HG03354 (cell line): ENCODE results near the gene ZNF24.

ENCODE experiments used
- ATAC-seq: cut with Tn5 transposase; IDR thresholded peaks from one replicate; pipeline ENCODE4 v1.9.1; 2021; ENCODE audit warnings: mild to moderate bottlenecking; ENCODE audit not compliant: unreplicated experiment, poor library complexity, severe bottlenecking

ZNF24 gene

GRCh38 chr18:35361570-35362321, 17.5 kb upstream of the ZNF24 start:
- ATAC-seq = no peak

DNA sequence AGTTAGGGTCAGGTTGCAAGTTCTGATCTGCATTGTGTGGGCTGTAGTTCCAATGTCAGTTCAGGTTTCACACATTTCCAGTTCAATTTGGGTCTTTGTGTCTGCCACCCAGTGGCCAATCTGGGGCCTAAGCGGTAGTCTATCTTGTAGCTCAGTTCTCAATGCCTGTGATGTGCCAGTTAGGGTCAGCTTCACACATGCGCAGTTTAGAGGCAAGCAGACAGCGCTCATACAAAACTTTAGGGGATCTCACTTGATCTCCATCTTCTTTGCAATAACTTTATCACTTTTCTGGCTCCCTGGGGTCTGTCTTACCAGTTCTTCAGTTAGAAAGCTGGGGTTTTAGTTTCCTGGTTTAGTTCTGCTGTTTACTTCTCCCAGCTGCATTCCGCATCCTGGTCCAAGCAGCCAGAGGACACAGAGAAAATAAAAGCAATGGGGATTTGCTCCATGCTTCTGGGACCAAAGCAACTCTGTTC, 11.0 kb upstream of the ZNF24 start:
- peak; percentile 100 for ATAC-seq

- no peak for ATAC-seq
Observed at GRCh38 chr18:35352778-35353177, 8.6 kb upstream of the ZNF24 start.

DNA sequence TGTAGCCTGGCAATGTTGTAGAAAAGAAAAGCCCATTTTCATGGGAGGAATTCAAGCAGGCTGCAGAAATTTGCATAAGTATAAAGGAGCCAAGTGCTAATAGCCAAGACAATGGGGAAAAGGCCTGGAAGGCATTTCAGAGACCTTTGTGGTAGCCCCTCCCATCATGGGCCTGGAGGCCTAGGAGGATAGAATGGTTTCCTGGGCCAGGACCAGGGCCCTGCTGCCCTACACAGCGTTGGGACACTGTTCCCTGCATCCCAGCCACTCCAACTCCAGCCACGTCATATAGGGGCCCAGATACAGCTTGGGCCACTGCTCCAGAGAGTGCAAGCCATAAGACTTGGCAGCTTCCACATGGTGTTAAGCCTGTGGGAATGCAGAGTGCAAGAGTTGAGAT, 8.1 kb upstream of the ZNF24 start:
- ATAC-seq = no peak

- no peak for ATAC-seq
Observed at GRCh38 chr18:35348001-35348400, 3.8 kb upstream of the ZNF24 start.

DNA sequence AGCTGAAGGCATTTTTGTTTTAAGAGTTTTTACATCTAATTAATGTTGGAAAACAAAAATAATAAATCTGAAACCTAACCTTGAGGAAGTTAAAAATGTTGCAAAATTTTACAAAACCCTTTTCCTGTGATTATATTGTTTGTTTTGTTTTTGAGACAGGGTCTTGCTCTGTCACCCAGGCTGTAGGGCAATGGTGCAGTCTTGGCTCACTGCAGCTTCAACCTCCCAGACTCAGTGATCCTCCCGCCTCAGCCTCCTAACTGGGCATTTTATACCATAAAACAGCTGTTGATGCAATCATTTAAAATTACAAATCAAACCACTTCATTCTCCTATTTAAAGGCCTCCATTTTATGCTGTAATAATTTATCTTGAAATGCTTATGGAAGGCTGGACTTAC, 1.7 kb upstream of the ZNF24 start:
- no peak for ATAC-seq

GRCh38 chr18:35345460-35345921, 1.3 kb upstream of the ZNF24 start:
- ATAC-seq = peak; percentile 27

DNA sequence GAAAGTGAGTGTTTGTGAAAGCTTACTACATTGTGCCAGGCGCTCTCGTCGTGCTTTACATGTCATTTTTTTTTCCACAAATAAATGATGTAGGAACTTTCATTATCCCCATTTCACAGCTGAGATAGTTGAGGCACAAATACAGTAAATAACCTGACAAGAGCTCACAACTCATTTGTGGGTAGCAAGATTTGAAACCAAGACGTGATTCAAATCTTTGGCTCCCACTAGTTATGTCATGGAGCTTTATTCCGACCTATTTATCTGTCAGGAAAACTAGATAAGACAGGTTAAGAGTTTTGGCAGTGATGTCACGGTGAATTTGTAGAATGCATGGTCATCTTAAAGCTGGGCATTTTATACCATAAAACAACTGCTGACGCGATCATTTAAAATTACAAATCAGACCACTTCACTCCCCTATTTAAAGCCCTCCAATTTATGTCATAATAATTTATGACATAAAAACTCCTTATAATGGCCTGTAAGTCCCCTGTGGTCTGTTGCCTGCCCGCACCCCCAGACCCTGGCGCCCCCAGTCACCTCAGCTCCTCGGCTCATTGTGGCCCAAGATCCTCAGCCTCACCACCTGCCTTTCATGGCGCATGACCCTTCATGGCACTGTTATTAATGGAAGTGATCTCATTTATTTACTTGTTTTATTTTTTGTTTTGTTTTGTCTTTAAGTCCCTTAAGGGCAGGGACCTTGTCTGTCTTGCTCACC, 678 bp upstream of the ZNF24 start:
- ATAC-seq = no peak

- ATAC-seq = no peak
Observed at GRCh38 chr18:35343488-35343935, 708 bp downstream of the ZNF24 start.

DNA sequence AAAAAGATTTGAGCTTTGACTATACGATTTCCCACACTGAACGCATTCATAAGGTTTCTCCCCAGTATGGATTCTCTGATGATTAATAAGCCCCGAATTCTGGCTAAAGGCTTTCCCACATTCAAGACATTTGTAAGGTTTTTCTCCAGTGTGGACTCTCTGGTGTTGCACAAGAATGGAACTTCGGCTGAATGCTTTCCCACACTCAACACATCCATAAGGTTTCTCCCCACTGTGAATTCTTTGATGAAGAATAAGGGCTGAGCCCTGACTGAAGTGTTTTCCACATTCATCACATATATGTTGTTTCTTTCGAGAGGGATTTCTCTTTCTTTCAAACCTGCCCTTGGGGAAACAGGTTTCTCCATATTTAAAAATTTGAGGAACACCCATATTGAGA, 6.9 kb downstream of the ZNF24 start:
- no peak for ATAC-seq

DNA sequence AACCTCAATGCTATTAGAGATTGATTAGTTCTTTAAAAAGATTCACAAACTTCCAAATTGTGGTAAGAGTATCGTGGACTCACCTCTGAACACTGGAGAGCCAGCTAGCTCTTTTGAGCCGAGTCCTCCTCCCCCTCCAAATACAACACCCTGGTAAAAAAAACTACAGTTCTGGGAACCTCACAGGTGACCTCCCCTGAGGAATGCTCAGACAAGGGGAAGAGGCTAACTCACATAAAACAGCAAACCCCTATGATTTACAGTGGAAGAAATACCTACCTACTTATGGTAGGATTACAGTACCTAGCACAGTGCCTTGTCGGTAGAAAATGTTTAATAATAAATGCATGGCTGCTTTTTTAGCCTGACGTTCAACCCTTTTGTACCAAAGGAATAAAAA, 8.4 kb downstream of the ZNF24 start:
- ATAC-seq = no peak

DNA sequence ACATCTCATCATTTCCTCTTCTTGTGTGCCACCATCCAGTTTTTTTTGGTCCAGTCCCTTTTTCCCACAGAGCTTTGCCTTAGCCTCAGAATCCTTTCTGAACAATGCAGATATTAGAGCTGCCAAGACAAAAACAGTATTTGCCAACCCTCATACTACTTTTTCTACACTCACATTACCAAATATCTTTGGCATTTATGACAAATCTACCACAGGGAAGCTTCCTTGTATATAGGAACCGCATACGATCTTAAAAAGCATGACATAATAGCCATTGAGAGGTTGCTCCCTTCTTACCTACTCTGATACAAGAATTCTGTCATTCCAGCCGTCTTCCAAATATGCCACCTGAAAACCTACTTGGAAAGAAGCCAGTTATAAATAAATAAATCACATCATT, 9.4 kb downstream of the ZNF24 start:
- ATAC-seq = no peak

- no peak for ATAC-seq
Observed at GRCh38 chr18:35334212-35334611, 10.0 kb downstream of the ZNF24 start.

DNA sequence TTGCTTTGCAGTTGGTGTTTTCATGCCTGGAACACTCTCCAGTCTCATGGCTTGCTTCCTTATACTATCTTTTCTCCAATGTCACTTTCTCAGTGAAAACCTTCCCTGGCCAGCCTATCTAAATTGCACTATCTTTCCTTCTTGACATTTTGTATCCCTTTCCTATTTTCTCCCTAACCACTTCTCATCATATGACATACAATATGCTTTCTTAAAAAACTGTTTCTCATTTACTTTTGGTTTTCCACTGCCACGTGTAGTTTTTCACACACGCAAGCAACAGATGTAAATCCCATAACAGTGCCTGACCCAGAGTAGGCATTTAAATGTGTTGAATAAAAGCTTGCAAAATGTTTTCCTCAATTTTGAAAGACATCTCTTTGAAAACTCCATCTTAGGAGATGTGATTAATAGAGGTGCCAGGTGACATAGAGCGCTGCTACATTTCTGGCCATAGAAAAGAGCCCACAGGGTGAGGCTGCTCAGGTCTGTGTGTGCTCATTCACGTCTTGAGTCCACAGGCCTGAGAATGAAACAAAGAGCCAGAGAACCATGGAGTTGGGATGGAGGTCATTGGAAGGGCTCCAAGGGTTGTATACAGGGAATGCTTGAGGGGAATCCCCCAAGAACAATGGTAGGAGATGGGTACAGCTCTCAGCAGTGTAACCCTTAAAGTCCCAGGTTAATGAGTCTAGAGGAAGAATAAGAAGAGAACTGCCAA, 12.7 kb downstream of the ZNF24 start:
- ATAC-seq = no peak

GRCh38 chr18:35328868-35329267, 15.4 kb downstream of the ZNF24 start:
- no peak for ATAC-seq

DNA sequence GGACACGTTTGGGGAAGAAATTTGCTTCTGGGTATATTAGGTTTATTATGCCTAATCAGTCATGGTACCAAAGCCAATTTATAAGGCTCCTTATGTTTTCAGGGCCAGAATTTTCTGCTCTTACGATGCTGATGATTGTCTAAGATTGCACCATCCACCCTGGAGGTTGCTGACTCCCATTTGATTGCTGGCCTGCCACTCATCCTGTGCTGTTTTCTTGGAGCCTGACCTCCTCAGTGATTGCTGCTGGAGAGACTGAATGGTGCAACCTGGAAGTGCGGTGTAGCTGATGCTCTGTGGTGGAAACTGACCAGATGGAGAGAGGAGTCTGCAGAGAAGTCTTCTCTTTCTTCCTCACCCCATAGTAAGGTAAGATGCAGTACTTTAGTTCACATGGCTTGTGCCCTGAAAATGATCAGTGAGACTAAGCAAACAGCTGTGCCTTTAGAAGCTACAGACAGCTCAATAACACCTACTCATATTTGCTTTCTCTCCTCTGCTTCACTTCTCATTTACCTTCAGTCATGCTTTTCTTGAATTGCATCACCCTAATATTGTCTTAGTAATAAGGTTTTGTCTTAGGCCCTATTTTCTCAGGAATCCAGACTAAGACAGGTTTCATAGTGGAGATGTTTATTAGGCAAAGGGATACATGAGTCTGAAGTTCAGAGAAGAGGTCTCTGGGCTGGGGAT, 17.4 kb downstream of the ZNF24 start:
- no peak for ATAC-seq

DNA sequence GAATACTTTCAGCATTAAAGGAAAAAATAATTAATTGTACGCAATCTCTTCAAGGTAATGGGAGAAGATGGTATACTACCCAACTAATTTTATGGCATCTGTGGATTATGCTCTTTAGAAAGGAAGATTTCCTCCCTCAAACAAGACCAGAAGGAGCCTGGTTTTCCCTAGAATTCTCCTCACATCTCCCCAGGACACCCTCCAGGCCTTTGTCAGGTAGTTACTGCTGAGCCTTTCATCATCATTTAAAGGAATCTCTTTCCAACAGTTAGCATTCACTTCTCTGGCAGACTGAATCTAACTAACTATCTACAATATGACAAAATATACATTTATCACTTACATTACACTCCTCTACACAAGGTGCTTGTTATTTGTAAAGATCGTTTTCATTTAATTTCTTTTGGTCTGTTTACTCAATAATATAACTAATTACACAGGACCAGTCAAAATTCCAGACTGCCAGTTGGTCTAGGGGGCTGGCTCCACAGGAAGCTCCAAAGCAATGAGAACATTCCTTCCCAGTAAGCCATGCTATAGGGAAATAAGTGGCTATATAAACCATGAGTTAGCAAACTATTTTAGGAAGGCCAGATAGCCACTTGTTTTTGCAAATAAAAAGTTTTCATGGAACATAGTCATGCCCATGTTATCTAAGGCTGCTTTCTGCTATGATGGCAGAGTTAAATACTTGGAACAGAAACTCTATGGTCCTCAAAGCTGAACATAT, 19.1 kb downstream of the ZNF24 start:
- ATAC-seq = no peak

DNA sequence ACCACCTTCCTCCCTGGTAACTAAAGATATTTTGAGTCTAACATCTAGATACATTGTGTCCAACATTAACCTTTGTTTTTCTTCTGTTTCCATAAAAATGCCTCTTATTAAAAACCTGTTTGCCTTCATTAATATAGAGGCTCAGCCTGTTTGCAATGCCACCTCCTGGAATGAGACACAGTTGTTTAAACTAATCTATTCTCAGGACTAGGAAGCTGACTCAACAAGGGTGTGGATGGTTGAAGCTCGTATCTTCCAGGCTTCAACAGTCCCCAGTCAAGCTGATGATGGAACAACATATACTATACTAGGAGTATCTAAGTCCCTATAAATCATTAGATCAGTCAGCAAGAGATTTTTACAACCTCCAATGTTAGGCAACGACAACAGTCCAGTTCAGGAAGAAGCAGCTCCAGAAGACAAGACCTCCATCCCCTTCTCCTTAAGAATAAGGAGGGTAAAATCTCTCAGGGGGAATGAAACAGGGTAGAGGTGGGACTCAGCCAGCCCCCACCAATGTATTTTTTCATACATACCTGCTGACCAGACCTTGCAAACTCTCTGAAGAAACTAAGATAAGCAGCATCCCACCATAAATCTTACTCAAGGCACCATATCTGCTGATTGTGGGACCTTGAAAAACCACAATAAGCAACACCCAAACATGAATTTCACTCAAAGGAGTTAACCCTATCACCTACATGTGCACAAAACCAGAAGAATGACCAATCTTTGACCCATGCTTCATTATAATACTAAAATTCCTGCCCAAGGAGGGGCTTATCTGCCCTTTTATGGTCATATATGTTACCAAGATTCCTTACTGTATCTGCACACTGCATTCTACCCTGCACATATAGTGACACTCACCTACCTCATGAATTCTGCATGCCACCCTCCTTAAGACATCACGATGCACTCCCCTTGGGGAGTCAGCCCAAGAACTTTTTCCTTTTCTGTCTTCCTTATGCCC, 21.4 kb downstream of the ZNF24 start:
- ATAC-seq = no peak
